A549 (cell line): Measurements from ENCODE around the gene HUNK. TPM values are rescaled to one million over a fixed set of nuclear protein-coding genes. Genes with fewer than 3 reads are reported as not detected.

ENCODE experiments used
- ATAC-seq, 2 experiments: fragments of 200-7000 bp in 1 of 2; fragments of >200 bp in 1 of 2; cut with Nextera tagmentation in 1 of 2; cut with Tn5 transposase in 1 of 2; 3 replicates each; pipeline versions ENCODE4 v1.8.0 to v1.9.1; 2018 to 2020; ENCODE audit warnings: mild to moderate bottlenecking in 1 of 2, moderate library complexity in 1 of 2
- CTCF ChIA-PET: fragments of 300-600 bp; sonication (Branson Sonifier 250); formaldehyde crosslinking; extraction: SDS; loops from one replicate; lab custom pipeline; 2021; ENCODE audit warnings: antibody characterized with exemption, inconsistent platforms; lab: Yijun Ruan, JAX
- POLR2A ChIA-PET: fragments of 350-600 bp; formaldehyde crosslinking; extraction: SDS; loops from one replicate; lab custom pipeline; 2021; ENCODE audit warnings: antibody characterized with exemption, inconsistent platforms; lab: Yijun Ruan, JAX
- DNase-seq, 2 experiments: peaks; one replicate each; pipeline versions ENCODE4 v3.0.0 to v3.0.0-alpha.2; 2011 to 2016; ENCODE audit warnings: low read depth in 1 of 2, low spot score in 1 of 2
- FAIRE-seq: peaks from 2 replicates; lab custom pipeline; 2011; peaks lifted over from hg19 to GRCh38; lab: Jason Lieb, UNC
- H3K27ac ChIP-seq, 2 experiments: fragments of >200 bp; sonication (Bioruptor Twin); formaldehyde crosslinking; 3 replicates each; pipeline ENCODE4 v1.5.1; 2016 to 2017
- H3K4me1 ChIP-seq: fragments of >200 bp; sonication (Bioruptor Twin); formaldehyde crosslinking; 3 replicates; pipeline ENCODE4 v1.6.1; 2016
- H3K4me2 ChIP-seq: fragments of >200 bp; sonication (Bioruptor Twin); formaldehyde crosslinking; 3 replicates; pipeline ENCODE4 v1.6.1; 2016
- H3K4me3 ChIP-seq: fragments of >200 bp; sonication (Bioruptor Twin); formaldehyde crosslinking; 3 replicates; pipeline ENCODE4 v1.5.1; 2016
- H3K9me3 ChIP-seq: fragments of >200 bp; sonication (Bioruptor Twin); formaldehyde crosslinking; 3 replicates; pipeline ENCODE4 v1.6.1; 2016
- ATOH8 ChIP-seq: fragments of 250-450 bp; sonication (Bioruptor Pico); IDR thresholded peaks from 2 replicates; pipeline ENCODE4 v1.5.0; 2020; ENCODE audit warnings: low read depth, mild to moderate bottlenecking, moderate library complexity
- BCL3 ChIP-seq: fragments of >200 bp; sonication (Bioruptor Twin); formaldehyde crosslinking; IDR thresholded peaks from 3 replicates; pipeline ENCODE4 v1.6.1; 2016
- EHMT2 ChIP-seq: fragments of 200-600 bp; sonication (generic); IDR thresholded peaks from 2 replicates; pipeline ENCODE4 v1.6.1; 2016; ENCODE audit warnings: antibody characterized with exemption, low read depth, mild to moderate bottlenecking, moderate library complexity
- FOSB ChIP-seq: fragments of 250-450 bp; sonication (Bioruptor Pico); IDR thresholded peaks from 2 replicates; pipeline ENCODE4 v1.5.0; 2020; ENCODE audit warnings: mild to moderate bottlenecking, moderate library complexity
- GATA3 ChIP-seq: IDR thresholded peaks from 2 replicates; pipeline ENCODE4 v1.6.1; 2012; ENCODE audit warnings: borderline replicate concordance
- HDAC2 ChIP-seq: fragments of 200-600 bp; sonication (generic); IDR thresholded peaks from 2 replicates; pipeline ENCODE4 v1.6.1; 2016
- HES2 ChIP-seq: fragments of >200 bp; sonication (Bioruptor Twin); formaldehyde crosslinking; IDR thresholded peaks from 2 replicates; pipeline ENCODE4 v1.6.1; 2016
- HOXA7 ChIP-seq: fragments of 250-450 bp; sonication (Bioruptor Pico); IDR thresholded peaks from 2 replicates; pipeline ENCODE4 v1.5.0; 2020; ENCODE audit warnings: mild to moderate bottlenecking, moderate library complexity
- HOXB13 ChIP-seq: fragments of 250-450 bp; sonication (Bioruptor Pico); IDR thresholded peaks from 2 replicates; pipeline ENCODE4 v1.5.0; 2020; ENCODE audit warnings: low read depth, mild to moderate bottlenecking, moderate library complexity
- HOXB5 ChIP-seq: fragments of 250-450 bp; sonication (Bioruptor Pico); IDR thresholded peaks from 2 replicates; pipeline ENCODE4 v1.5.0; 2020; ENCODE audit warnings: mild to moderate bottlenecking, moderate library complexity
- JUNB ChIP-seq: fragments of >200 bp; sonication (Bioruptor Twin); formaldehyde crosslinking; IDR thresholded peaks from 2 replicates; pipeline ENCODE4 v1.6.1; 2016
- KDM1A ChIP-seq: fragments of 200-600 bp; sonication (generic); IDR thresholded peaks from 2 replicates; pipeline ENCODE4 v1.6.1; 2016; ENCODE audit warnings: low read depth, mild to moderate bottlenecking
- MAFK ChIP-seq: fragments of 450-650 bp; IDR thresholded peaks from 2 replicates; pipeline ENCODE4 v1.6.1; 2014; ENCODE audit not compliant: partially characterized antibody
- MAZ ChIP-seq: fragments of 150-350 bp; IDR thresholded peaks from 2 replicates; pipeline ENCODE4 v1.6.1; 2014; ENCODE audit warnings: antibody characterized with exemption, low read depth, low read length, borderline replicate concordance
- NR3C1 ChIP-seq: fragments of >200 bp; sonication (Bioruptor Twin); formaldehyde crosslinking; IDR thresholded peaks from 3 replicates; pipeline ENCODE4 v1.6.1; 2017
- POLR2A ChIP-seq: IDR thresholded peaks from 2 replicates; pipeline ENCODE4 v1.6.1; 2012; ENCODE audit warnings: mild to moderate bottlenecking, low read length
- RARB ChIP-seq: fragments of 250-450 bp; sonication (Bioruptor Pico); IDR thresholded peaks from 2 replicates; pipeline ENCODE4 v1.8.0; 2021; ENCODE audit warnings: mild to moderate bottlenecking, moderate library complexity
- RNF2 ChIP-seq: fragments of 200-600 bp; sonication (generic); IDR thresholded peaks from 2 replicates; pipeline ENCODE4 v1.6.1; 2016; ENCODE audit warnings: low read depth, mild to moderate bottlenecking, antibody characterized with exemption, moderate library complexity, borderline replicate concordance
- TFCP2L1 ChIP-seq: fragments of 250-450 bp; sonication (Bioruptor Pico); IDR thresholded peaks from 2 replicates; pipeline ENCODE4 v1.5.0; 2021; ENCODE audit warnings: mild to moderate bottlenecking
- TP53 ChIP-seq: fragments of 250-450 bp; sonication (Bioruptor Pico); IDR thresholded peaks from 2 replicates; pipeline ENCODE4 v1.5.0; 2021; ENCODE audit warnings: mild to moderate bottlenecking, moderate library complexity
- USF2 ChIP-seq: fragments of 450-650 bp; IDR thresholded peaks from 2 replicates; pipeline ENCODE4 v1.6.1; 2014; ENCODE audit warnings: antibody characterized with exemption
- ZC3H11A ChIP-seq: fragments of 450-650 bp; IDR thresholded peaks from 2 replicates; pipeline ENCODE4 v1.6.1; 2014; ENCODE audit warnings: antibody characterized with exemption, mild to moderate bottlenecking
- ZFP36 ChIP-seq: fragments of 450-650 bp; IDR thresholded peaks from 2 replicates; pipeline ENCODE4 v1.6.1; 2014; ENCODE audit warnings: borderline replicate concordance; ENCODE audit not compliant: partially characterized antibody
- ZSCAN20 ChIP-seq: fragments of 250-450 bp; sonication (Bioruptor Pico); IDR thresholded peaks from 2 replicates; pipeline ENCODE4 v1.8.0; 2022; ENCODE audit warnings: mild to moderate bottlenecking, moderate library complexity
- WGBS: methylation state at CpG from one replicate; pipeline ENCODE4 v1.1.6; 2017; ENCODE audit errors: missing lambda C conversion rate; 5-methylcytosine and 5-hydroxymethylcytosine counted together
- polyA plus RNA-seq, 4 experiments: library from polyadenylated mRNA; depleted of rRNA in 3 of 4; stranded (reverse); fragments of >200 nt; fragmentation: RNase III in 1 of 4; extraction: RNeasy Plus Mini Kit Qiagen cat#74134 plus additional on column Dnase treatment in 1 of 4; gene quantifications; 2 replicates in 3 of 4; 3 replicates in 1 of 4; pipeline ENCODE4 v1.2.3, GENCODE V29; 2011 to 2017

Gene HUNK
- polyA plus RNA-seq, 2 of the 4 experiments (the other 2 are of a cell fraction), result 0.44 to 0.52 TPM

- TF ChIP-seq NR3C1, result no peak
- no peak for TF ChIP-seq KDM1A
- TF ChIP-seq ZC3H11A, result no peak
- no peak for TF ChIP-seq TP53
- TF ChIP-seq EHMT2, result no peak
- no peak for TF ChIP-seq MAFK
- TF ChIP-seq ZFP36, result no peak
- TF ChIP-seq HOXA7 (CRISPR knock-in tag), result no peak
- no peak for TF ChIP-seq TFCP2L1 (CRISPR knock-in tag)
- TF ChIP-seq ZSCAN20 (CRISPR knock-in tag), result no peak
- ChIA-PET POLR2A (no interaction called here), CTCF (no interaction called here)
- H3K4me3 ChIP-seq, result no peak overlapping the region
- H3K9me3 ChIP-seq, result no peaks in the 10 kb centered on the region
- DNase-seq (no peak), FAIRE-seq (no peak), ATAC-seq (no peak)
- H3K4me2 ChIP-seq, result no peak overlapping the region
- H3K4me1 ChIP-seq, result no peaks in the 10 kb centered on the region
- 50% methylated on average over 7 of the region's 7 CpGs for WGBS
- no peak overlapping the region for H3K27ac ChIP-seq
These were observed 94.5 kb downstream of the HUNK start for GRCh38 chr21:31967334-31967733.

GRCh38 chr21:31972622-31973021 lies 99.8 kb downstream of the HUNK start:
- no peak for DNase-seq
- Histone ChIP-seq H3K4me3 (no peak overlapping the region), H3K4me1 (no peaks in the 10 kb centered on the region), H3K27ac (no peak overlapping the region), H3K9me3 (no peaks in the 10 kb centered on the region), H3K4me2 (no peak overlapping the region)
- ATAC-seq, result no peak
- FAIRE-seq, result no peak
- TF ChIP-seq ATOH8, result no peak
- no peak for TF ChIP-seq MAZ
- no peak for TF ChIP-seq HOXB13 (CRISPR knock-in tag)
- no peak for TF ChIP-seq HOXB5 (CRISPR knock-in tag)
- no peak for TF ChIP-seq HDAC2
- no peak for TF ChIP-seq FOSB (CRISPR knock-in tag)
- TF ChIP-seq USF2, result no peak
- no peak for TF ChIP-seq RNF2
- no peak for TF ChIP-seq MAFK
- TF ChIP-seq RARB, result no peak
- no peak for TF ChIP-seq POLR2A
- TF ChIP-seq HOXA7 (CRISPR knock-in tag), result no peak
- TF ChIP-seq JUNB, result no peak
- no peak for TF ChIP-seq BCL3
- TF ChIP-seq GATA3, result no peak
- no peak for TF ChIP-seq HES2
- TF ChIP-seq TFCP2L1 (CRISPR knock-in tag), result no peak
- WGBS, result 76% methylated on average over 6 of the region's 7 CpGs
- ChIA-PET CTCF (interaction anchor here (1.0 kb wide), 1 partner anchor 45 kb away, joined by 3 read pairs; no protein-coding TSS in a partner anchor), POLR2A (no interaction called here)

- TF ChIP-seq HES2, result no peak
- Histone ChIP-seq H3K9me3 (no peaks in the 10 kb centered on the region), H3K4me1 (no peaks in the 10 kb centered on the region), H3K4me2 (no peak overlapping the region), H3K4me3 (no peak overlapping the region), H3K27ac (no peak overlapping the region)
- no peak for DNase-seq
- 88% methylated on average over 6 of the region's 6 CpGs for WGBS
- ChIA-PET CTCF (no interaction called here), POLR2A (no interaction called here)
- no peak for ATAC-seq
- no peak for FAIRE-seq
These were observed 100.7 kb downstream of the HUNK start for GRCh38 chr21:31973402-31973944.
